Cardiac fibroblast (primary cell): Measurements from ENCODE around the gene DPEP3.

Experiments
- DNase-seq, 2 donors: peaks; one replicate each; pipeline versions ENCODE4 v3.0.0 to v3.0.0-alpha.2; 2010; ENCODE audit warnings: low read depth in 2 of 2
- H3K4me3 ChIP-seq, 2 donors: replicated peaks in 1 of 2; 1 replicate in 1 of 2; 2 replicates in 1 of 2; pipeline ENCODE4 v1.5.1; 2011; ENCODE audit warnings: low read depth in 2 of 2, low read length in 2 of 2, mild to moderate bottlenecking in 2 of 2, moderate library complexity in 1 of 2
- CTCF ChIP-seq: IDR thresholded peaks from one replicate; pipeline ENCODE4 v1.5.1; 2011; ENCODE audit warnings: low read depth, mild to moderate bottlenecking, low read length, inconsistent platforms

DPEP3 gene

DNA sequence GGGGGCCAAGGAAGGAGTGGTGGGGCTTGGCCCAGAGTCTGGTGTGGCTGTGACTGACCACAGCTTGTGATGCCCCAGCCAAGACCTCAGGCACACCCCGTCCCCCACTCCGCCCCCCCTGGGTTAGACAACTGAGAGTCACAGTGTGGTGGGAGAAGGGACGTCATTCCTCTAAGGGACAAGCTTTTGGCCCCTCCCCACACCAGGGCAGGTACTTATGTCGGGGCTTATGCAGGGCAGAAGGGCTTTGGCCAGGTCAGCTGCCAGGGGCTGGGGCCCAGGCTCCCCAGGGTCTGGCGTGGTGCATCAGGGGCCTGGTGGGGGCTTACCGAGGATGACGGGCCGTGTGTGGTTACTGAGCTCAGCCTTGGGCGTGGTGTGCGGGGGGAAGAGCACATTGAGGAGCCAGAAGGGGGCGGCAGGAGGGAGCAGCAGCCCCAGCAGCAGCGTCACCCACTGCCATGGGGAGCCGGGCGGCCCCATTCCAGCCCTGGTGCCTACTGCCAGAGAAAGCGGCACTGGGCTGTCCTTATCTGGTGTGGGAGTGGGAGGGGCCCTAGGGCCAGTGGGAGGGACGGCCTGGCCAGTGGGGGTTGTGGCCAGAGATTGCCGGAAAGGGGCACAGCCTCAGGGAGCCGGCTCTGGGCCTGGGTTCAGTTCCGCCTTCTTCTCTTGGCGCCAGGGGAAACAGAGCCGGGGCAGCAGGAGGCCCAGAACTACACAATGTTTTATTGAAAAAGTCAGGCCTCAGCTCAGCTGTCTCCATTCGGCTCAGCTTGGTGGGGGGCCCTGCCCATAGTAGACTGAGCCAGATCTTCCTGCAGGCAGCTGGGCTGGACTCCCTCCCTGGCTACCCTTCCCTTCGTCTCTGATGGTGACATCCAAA, 36.4 kb downstream of the DPEP3 start, which contains the start of gene LCAT:
TSS of gene LCAT (minus strand) at position 502 of the 886 bp plus-strand sequence. CDS start at position 483, 19 bp downstream.
- no peak within 1 kb of the TSS for H3K4me3 ChIP-seq
- peak in 1 of 2 donors; percentile 74 for DNase-seq
- TF ChIP-seq CTCF, result no peak

DNA sequence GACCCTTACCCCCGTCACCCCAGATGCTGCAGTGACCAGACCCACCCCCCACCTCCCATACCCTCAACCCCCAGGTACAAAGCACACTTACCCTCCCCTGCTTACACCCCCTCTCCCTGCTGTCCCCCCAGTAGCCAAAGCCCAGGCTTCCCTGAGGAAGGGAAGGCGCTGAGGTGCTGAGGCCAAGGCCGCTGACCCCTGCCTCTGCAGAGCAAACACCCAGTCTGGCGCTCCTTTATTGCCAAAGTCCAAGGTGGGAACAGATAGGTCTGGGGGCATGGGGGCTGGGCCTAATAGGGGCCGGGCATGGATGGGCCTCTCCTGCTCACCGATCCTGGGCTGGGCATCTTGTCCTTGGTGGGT, 37.1 kb downstream of the DPEP3 start:
- no peak overlapping the region for H3K4me3 ChIP-seq
- no peak for TF ChIP-seq CTCF
- DNase-seq, result no peak

DNA sequence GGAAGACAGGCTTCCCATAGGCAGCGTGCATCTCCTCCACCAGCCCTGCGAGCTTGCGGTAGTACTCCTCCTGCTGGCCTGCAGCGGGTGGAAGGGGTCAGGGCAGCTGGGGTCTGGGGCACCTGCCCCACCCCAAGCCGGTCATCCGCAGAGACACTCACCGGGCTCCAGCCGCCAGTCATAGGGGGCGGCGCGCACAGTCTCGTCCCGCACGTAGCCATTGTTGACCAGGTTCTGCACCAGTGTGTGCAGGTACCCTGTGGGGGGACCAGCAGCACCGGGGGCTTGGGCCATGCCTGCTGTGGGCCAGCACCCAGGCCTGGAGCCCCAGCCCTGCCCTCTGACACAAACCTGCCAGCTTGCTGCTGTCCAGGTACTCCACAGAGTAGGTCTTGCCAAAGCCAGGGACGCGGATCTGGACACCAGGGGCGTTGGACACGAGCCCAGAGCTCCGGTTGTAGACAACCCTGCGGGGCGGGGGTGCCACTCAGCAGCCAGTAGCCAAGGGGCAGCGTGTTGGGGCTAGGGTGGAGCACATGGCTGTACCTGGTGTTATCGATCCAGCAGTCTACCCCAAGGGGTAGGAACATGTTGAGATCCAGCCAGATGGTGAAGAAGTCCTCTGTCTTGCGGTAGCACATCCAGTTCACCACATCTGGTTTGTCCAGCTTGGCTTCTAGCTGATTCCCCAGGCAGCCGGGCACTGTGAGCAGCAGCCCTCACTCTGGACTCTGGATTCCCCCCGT, 37.6 kb downstream of the DPEP3 start:
- TF ChIP-seq CTCF, result no peak
- DNase-seq, result no peak
- H3K4me3 ChIP-seq, result no peak overlapping the region

GRCh38 chr16:67942200-67942509, 38.1 kb downstream of the DPEP3 start:
- no peak overlapping the region for H3K4me3 ChIP-seq
- TF ChIP-seq CTCF, result peak; percentile 70
- DNase-seq, result peak; percentile 39 to 44

DNA sequence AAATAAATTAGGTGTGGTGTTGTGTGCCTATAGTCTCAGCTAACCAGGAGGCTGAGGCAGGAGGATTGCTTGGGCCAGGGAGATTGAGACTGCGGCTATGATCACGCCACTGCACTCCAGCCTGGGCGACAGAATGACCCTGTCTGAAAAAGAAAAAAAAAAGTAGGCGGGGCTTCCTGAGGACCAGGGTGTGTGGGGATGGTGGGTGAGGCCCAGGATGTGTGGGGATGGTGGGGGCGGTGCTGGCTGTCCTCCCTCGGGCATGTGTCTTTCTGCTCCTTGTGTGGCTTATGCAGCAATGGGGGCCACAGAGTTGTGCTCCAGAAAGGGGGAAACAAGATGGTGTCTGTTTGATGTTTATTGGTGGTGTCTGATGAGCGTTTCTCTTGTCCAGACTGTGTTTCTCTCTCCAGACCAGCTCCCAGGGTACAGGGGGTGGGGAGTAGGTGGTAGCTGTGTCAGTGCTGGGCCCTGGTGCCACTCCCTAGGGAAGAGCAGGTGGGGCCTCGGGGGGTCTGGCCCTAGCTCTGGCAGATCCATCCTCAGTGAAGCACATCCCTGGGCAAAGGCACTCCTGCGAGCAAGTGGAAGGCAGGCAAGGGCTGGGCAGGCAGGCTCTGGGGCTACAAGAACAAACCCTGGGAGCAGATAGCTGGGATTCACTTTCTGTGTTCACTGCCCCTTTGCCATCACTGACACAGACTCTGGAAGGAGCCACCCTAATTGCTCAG, 38.7 kb downstream of the DPEP3 start:
- H3K4me3 ChIP-seq, result no peak overlapping the region
- no peak for TF ChIP-seq CTCF

DNA sequence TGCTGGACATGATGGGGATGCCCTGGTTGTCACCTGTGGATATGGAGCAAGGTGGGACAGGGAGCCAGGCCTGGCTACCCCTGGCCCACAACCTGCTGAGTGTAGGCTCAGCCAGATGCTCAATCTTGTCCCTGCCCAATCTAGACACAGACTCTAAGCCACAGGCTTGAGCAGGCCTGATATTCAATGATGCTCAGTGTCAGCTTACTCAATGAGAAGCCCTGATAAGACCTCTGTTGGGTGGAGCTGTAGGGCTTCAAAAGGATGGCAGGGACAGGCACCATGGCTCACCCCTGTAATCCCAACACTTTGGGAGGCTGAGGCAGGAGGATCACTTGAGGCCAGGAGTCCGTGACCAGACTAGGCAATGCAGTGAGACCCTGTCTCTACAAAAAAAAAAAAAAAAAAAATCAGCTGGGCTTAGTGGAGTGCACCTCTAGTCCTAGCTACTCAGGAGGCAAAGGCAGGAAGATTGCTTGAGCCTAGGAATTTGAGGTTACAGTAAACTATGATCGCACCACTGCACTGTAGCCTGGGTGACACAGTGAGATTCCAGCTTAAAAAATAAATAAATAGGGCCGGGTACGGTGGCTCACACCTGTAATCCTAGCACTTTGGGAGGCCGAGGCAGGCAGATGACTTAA, 39.7 kb downstream of the DPEP3 start:
- H3K4me3 ChIP-seq, result no peak overlapping the region
- no peak for DNase-seq
- no peak for TF ChIP-seq CTCF

More for the DNA sequence above, 38.7 kb downstream of the DPEP3 start:
- no peak for DNase-seq
